MM.1S (cell line): ENCODE results near the gene POLR3B.

Experiments
- DNase-seq: peaks from one replicate; pipeline ENCODE4 v3.0.0-alpha.2; 2015
- H2AFZ ChIP-seq: fragments of 300-600 bp; sonication (generic); 2 replicates; pipeline ENCODE4 v1.6.0; 2016; ENCODE audit warnings: antibody characterized with exemption, low read length
- H3F3A ChIP-seq: fragments of 300-600 bp; sonication (generic); 2 replicates; pipeline ENCODE4 v1.6.1; 2016; ENCODE audit warnings: mild to moderate bottlenecking, antibody characterized with exemption, low read length, moderate library complexity, mixed read lengths; ENCODE audit not compliant: insufficient read depth
- H3K27ac ChIP-seq: fragments of 300-600 bp; sonication (generic); 2 replicates; pipeline ENCODE4 v1.5.1; 2016; ENCODE audit warnings: mild to moderate bottlenecking, low read length
- H3K27me3 ChIP-seq: fragments of 300-600 bp; sonication (generic); replicated peaks from 2 replicates; pipeline ENCODE4 v1.6.0; 2016; ENCODE audit warnings: low read length; ENCODE audit not compliant: insufficient read depth
- H3K36me3 ChIP-seq: fragments of 300-600 bp; sonication (generic); replicated peaks from 2 replicates; pipeline ENCODE4 v1.6.1; 2016; ENCODE audit warnings: mild to moderate bottlenecking, low read length, mixed read lengths; ENCODE audit not compliant: insufficient read depth
- H3K4me1 ChIP-seq: fragments of 300-600 bp; sonication (generic); 2 replicates; pipeline ENCODE4 v1.6.1; 2016; ENCODE audit warnings: low read length, mixed read lengths
- H3K4me2 ChIP-seq: fragments of 300-600 bp; sonication (generic); 2 replicates; pipeline ENCODE4 v1.6.0; 2016; ENCODE audit warnings: low read depth, low read length
- H3K4me3 ChIP-seq: fragments of 300-600 bp; sonication (generic); 2 replicates; pipeline ENCODE4 v1.5.1; 2016; ENCODE audit warnings: low read length, mixed read lengths
- H3K79me2 ChIP-seq: fragments of 300-600 bp; sonication (generic); 2 replicates; pipeline ENCODE4 v1.6.1; 2016; ENCODE audit warnings: mixed run types, low read length, mixed read lengths
- H3K9ac ChIP-seq: fragments of 300-600 bp; sonication (generic); 2 replicates; pipeline ENCODE4 v1.6.1; 2016; ENCODE audit warnings: low read length, mixed read lengths
- H3K9me2 ChIP-seq: fragments of 300-600 bp; sonication (generic); replicated peaks from 2 replicates; pipeline ENCODE4 v1.6.1; 2016; ENCODE audit warnings: mild to moderate bottlenecking, low read length, mixed read lengths; ENCODE audit not compliant: insufficient read depth
- H3K9me3 ChIP-seq: fragments of 300-600 bp; sonication (generic); replicated peaks from 2 replicates; pipeline ENCODE4 v1.6.1; 2016; ENCODE audit warnings: mild to moderate bottlenecking, low read length, mixed read lengths; ENCODE audit not compliant: insufficient read depth
- H4K20me1 ChIP-seq: fragments of 300-600 bp; sonication (generic); 2 replicates; pipeline ENCODE4 v1.6.1; 2016; ENCODE audit warnings: mild to moderate bottlenecking, low read length, moderate library complexity, mixed read lengths; ENCODE audit not compliant: insufficient read depth
- CTCF ChIP-seq: fragments of 300-600 bp; sonication (generic); IDR thresholded peaks from 2 replicates; pipeline ENCODE4 v1.5.1; 2016; ENCODE audit warnings: antibody characterized with exemption, low read length, mixed read lengths
- EZH2 ChIP-seq: fragments of 300-600 bp; sonication (generic); optimal IDR thresholded peaks from 2 replicates; pipeline ENCODE3; 2017; ENCODE audit warnings: low read depth, mild to moderate bottlenecking, antibody characterized with exemption, low read length, mixed read lengths
- EZH2phosphoT487 ChIP-seq: fragments of 300-600 bp; sonication (generic); IDR thresholded peaks from 2 replicates; pipeline ENCODE4 v1.6.1; 2018; ENCODE audit warnings: antibody characterized with exemption, low read length

POLR3B gene

DNA sequence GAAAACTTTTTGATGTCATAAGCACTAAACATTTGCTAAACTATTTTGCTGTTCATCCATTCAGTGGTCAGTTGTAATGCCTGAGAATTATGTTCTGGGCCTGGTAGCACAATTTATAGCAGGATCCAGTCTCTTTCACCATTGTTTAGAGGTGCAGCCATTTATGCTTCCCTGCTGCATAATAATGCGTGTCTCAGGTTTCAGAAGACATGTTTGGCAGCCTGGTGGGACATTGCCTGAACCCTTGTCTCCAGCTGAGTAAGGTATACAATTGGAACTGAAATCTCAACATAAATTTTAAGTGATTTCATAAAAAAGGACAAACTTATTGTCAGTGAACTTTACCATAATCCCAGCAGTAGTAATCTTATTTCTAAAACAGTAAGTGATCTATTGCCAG is 94.8 kb downstream of the POLR3B start:
- H3K4me1 ChIP-seq = peaks cover 13% of the 10 kb centered on the region
- no peak for TF ChIP-seq CTCF
- no peaks in the 10 kb centered on the region for H3K27me3 ChIP-seq
- H3K9me2 ChIP-seq = no peaks in the 10 kb centered on the region
- H4K20me1 ChIP-seq = no peaks in the 10 kb centered on the region
- H3K9me3 ChIP-seq = no peaks in the 10 kb centered on the region
- H3K36me3 ChIP-seq = no peaks in the 10 kb centered on the region
- no peak overlapping the region for H3K27ac ChIP-seq
- H3K79me2 ChIP-seq = no peaks in the 10 kb centered on the region
- no peak overlapping the region for H3K4me2 ChIP-seq
- no peak for DNase-seq
- peaks cover 13% of the 10 kb centered on the region for H3F3A ChIP-seq
- no peak overlapping the region for H2AFZ ChIP-seq
- H3K9ac ChIP-seq = no peak overlapping the region
- H3K4me3 ChIP-seq = no peak overlapping the region

DNA sequence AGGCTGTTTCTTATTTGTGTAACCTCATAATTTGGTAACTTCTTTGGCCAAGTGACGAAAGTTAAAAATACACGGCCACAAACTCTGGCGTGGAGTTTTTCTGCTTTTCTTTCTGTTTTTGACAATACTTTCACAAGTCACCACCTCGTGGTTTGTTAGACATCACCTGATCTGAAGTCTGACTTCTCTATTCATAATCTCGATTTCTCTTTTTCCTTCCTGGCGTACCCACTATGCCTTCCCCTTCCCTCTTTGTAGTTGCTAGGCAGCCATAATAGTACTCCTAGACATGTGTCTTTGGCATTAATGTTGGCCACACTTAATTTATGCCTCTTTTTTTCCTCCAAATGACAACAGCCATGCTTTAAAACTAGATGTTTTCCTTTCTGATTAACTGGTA is 97.6 kb downstream of the POLR3B start:
- Histone ChIP-seq H3K27me3 (no peaks in the 10 kb centered on the region), H3K9ac (peak overlapping the region; percentile 12; the same call in 1 of the 2 replicates), H3K27ac (peak overlapping the region; percentile 53; the same call in 1 of the 2 replicates), H3K9me2 (no peaks in the 10 kb centered on the region), H4K20me1 (no peaks in the 10 kb centered on the region), H3K4me2 (peak overlapping the region; percentile 62), H3K9me3 (no peaks in the 10 kb centered on the region), H2AFZ (peak overlapping the region; percentile 48), H3K4me1 (peaks cover 13% of the 10 kb centered on the region), H3K4me3 (no peak overlapping the region; the same call in 1 of the 2 replicates), H3K79me2 (no peaks in the 10 kb centered on the region), H3F3A (peaks cover 13% of the 10 kb centered on the region), H3K36me3 (no peaks in the 10 kb centered on the region)
- TF ChIP-seq EZH2 = no peak
- TF ChIP-seq CTCF = no peak
- TF ChIP-seq EZH2phosphoT487 = no peak
- DNase-seq = peak; percentile 74

DNA sequence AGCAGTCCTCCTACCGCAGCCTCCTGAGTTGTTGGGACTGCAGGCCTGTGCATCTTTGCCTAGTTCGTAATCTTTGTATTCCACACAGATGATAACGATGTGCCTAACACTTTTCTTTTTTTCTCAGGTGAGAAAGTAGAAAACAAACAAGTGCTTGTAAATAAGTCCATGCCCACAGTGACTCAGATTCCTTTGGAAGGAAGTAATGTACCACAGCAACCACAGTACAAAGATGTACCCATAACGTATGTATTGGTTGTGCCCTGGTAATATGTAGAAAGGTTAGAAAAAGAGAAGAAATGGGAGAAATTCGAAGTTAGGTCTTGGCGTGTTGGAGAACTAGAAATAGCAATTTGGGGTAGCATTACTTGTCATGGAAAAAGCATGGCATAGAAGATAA is 101.6 kb downstream of the POLR3B start:
- TF ChIP-seq EZH2 (no peak), EZH2phosphoT487 (no peak), CTCF (no peak)
- no peak overlapping the region for H3K4me3 ChIP-seq

DNA sequence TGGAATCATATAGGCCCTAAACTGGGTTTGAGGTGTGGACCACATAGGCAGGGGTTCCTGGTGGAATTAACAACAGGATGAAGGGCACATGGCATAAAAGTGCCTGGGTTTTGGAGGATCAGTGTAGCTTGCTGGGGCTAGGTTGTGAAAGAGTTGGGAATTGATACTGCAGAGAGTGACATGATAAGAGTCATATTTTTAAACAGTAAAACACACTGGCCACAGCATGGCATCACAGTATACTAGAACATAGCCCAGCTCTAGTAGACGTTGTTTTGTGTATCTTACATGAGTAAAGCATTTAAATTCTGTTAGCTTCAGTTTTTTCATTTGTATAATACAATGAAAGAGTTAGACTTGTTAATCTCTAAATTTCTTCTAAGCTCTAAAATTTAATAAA is 102.0 kb downstream of the POLR3B start:
- no peaks in the 10 kb centered on the region for H3K9me2 ChIP-seq
- no peak for DNase-seq
- no peak overlapping the region for H3K9ac ChIP-seq
- TF ChIP-seq EZH2phosphoT487 (no peak), EZH2 (no peak), CTCF (no peak)
- H3K9me3 ChIP-seq = no peaks in the 10 kb centered on the region
- no peak overlapping the region for H2AFZ ChIP-seq
- no peak overlapping the region for H3K4me2 ChIP-seq
- peaks cover 8% of the 10 kb centered on the region; the same call in 1 of the 2 replicates for H3F3A ChIP-seq
- peaks cover 10% of the 10 kb centered on the region for H3K4me1 ChIP-seq
- H3K27me3 ChIP-seq = no peaks in the 10 kb centered on the region
- H3K4me3 ChIP-seq = no peak overlapping the region
- H4K20me1 ChIP-seq = no peaks in the 10 kb centered on the region
- no peaks in the 10 kb centered on the region for H3K36me3 ChIP-seq
- no peaks in the 10 kb centered on the region for H3K79me2 ChIP-seq
- no peak overlapping the region for H3K27ac ChIP-seq

More for the DNA sequence above, 101.6 kb downstream of the POLR3B start:
- Histone ChIP-seq H3K4me2 (no peak overlapping the region), H3K9ac (no peak overlapping the region), H3K27me3 (no peaks in the 10 kb centered on the region), H3K79me2 (no peaks in the 10 kb centered on the region), H3K36me3 (no peaks in the 10 kb centered on the region), H3K27ac (no peak overlapping the region), H3K9me2 (no peaks in the 10 kb centered on the region), H4K20me1 (no peaks in the 10 kb centered on the region), H3K9me3 (no peaks in the 10 kb centered on the region), H3K4me1 (peaks cover 13% of the 10 kb centered on the region), H2AFZ (no peak overlapping the region), H3F3A (peaks cover 13% of the 10 kb centered on the region)
- DNase-seq = no peak
